Raji (cell line): ENCODE measurements around the gene MKI67.

ENCODE experiments used
- POLR2A ChIP-seq: IDR thresholded peaks from 2 replicates; pipeline ENCODE4 v1.6.1; 2011; ENCODE audit warnings: low read depth, low read length, control low read depth; ENCODE audit not compliant: insufficient read depth

MKI67 gene

GRCh38 chr10:128156999-128157755, 31.0 kb upstream of the MKI67 start:
- TF ChIP-seq POLR2A: no peak

- no peak for TF ChIP-seq POLR2A
These were observed 26.7 kb upstream of the MKI67 start for GRCh38 chr10:128152741-128153580.

GRCh38 chr10:128151031-128151430, 24.8 kb upstream of the MKI67 start:
- no peak for TF ChIP-seq POLR2A

GRCh38 chr10:128150561-128150960, 24.3 kb upstream of the MKI67 start:
- no peak for TF ChIP-seq POLR2A

GRCh38 chr10:128150045-128150493, 23.8 kb upstream of the MKI67 start:
- no peak for TF ChIP-seq POLR2A

- no peak for TF ChIP-seq POLR2A
These were observed 23.2 kb upstream of the MKI67 start for GRCh38 chr10:128149267-128150014.

- no peak for TF ChIP-seq POLR2A
These were observed 21.4 kb upstream of the MKI67 start for GRCh38 chr10:128147669-128148068.

- no peak for TF ChIP-seq POLR2A
These were observed 20.8 kb upstream of the MKI67 start for GRCh38 chr10:128147064-128147463.

- TF ChIP-seq POLR2A: no peak
These were observed 18.3 kb upstream of the MKI67 start for GRCh38 chr10:128144547-128144946.

GRCh38 chr10:128143531-128143930, 17.3 kb upstream of the MKI67 start:
- TF ChIP-seq POLR2A: no peak

GRCh38 chr10:128140425-128140824, 14.2 kb upstream of the MKI67 start:
- TF ChIP-seq POLR2A: no peak

GRCh38 chr10:128137877-128138276, 11.7 kb upstream of the MKI67 start:
- no peak for TF ChIP-seq POLR2A

- no peak for TF ChIP-seq POLR2A
These were observed 3.8 kb upstream of the MKI67 start for GRCh38 chr10:128130051-128130450.

- TF ChIP-seq POLR2A: no peak
These were observed 2.4 kb upstream of the MKI67 start for GRCh38 chr10:128128582-128128981.

- no peak for TF ChIP-seq POLR2A
These were observed 743 bp downstream of the MKI67 start for GRCh38 chr10:128125416-128125943.
